ENCODE measurements around the gene DENND1A. TPM values are rescaled to one million over a fixed set of nuclear protein-coding genes. Genes with fewer than 3 reads are reported as not detected.

DENND1A gene
- total RNA-seq, 3 donors from 2014 or later: 18.4 to 21.3 (median 20.1) TPM

GRCh38 chr9:123417289-123418051, 512.5 kb downstream of the DENND1A start:
- no peaks in the 10 kb centered on the region for H3K36me3 ChIP-seq
- DNase-seq (ENCODE audit: low spot score in 2 of 2): peak in 1 of 2 donors; percentile 38
- no peak for TF ChIP-seq POLR2AphosphoS5 (IDR thresholded peaks at IDR 0.05)
- no peak for TF ChIP-seq POLR2A (IDR thresholded peaks at IDR 0.05)
- no peak for TF ChIP-seq CTCF (IDR thresholded peaks at IDR 0.05)
- H3K4me1 ChIP-seq: no peaks in the 10 kb centered on the region
- no peaks in the 10 kb centered on the region for H3K27me3 ChIP-seq
- no peak overlapping the region for H3K27ac ChIP-seq
- no peak overlapping the region for H3K4me3 ChIP-seq
- intact Hi-C loops (cut with DNase I; ENCODE audit: low total_unique reads): loop anchor here (10.0 kb wide), 1 partner anchor 1973 kb away; no protein-coding TSS in a partner anchor
- no peaks in the 10 kb centered on the region for H3K9me3 ChIP-seq

- intact Hi-C loops (cut with DNase I; ENCODE audit: low total_unique reads): loop anchor here (10.0 kb wide), 1 partner anchor 1971 kb away; no protein-coding TSS in a partner anchor
- DNase-seq (ENCODE audit: low spot score in 2 of 2): no peak
- no peaks in the 10 kb centered on the region for H3K4me1 ChIP-seq
- no peaks in the 10 kb centered on the region for H3K36me3 ChIP-seq
- no peaks in the 10 kb centered on the region for H3K27me3 ChIP-seq
- no peak overlapping the region for H3K4me3 ChIP-seq
- no peak for TF ChIP-seq POLR2A (IDR thresholded peaks at IDR 0.05)
- no peak for TF ChIP-seq POLR2AphosphoS5 (IDR thresholded peaks at IDR 0.05)
- no peak for TF ChIP-seq CTCF (IDR thresholded peaks at IDR 0.05)
- H3K27ac ChIP-seq: no peak overlapping the region
- H3K9me3 ChIP-seq: no peaks in the 10 kb centered on the region
Measured at GRCh38 chr9:123416176-123416575, 513.8 kb downstream of the DENND1A start.

GRCh38 chr9:123414936-123415930, 514.7 kb downstream of the DENND1A start:
- Histone ChIP-seq H3K36me3 (no peaks in the 10 kb centered on the region), H3K9me3 (no peaks in the 10 kb centered on the region), H3K27me3 (no peaks in the 10 kb centered on the region), H3K27ac (no peak overlapping the region), H3K4me1 (no peaks in the 10 kb centered on the region), H3K4me3 (no peak overlapping the region)
- no peak for DNase-seq (ENCODE audit: low spot score in 2 of 2)
- no peak for TF ChIP-seq POLR2A (IDR thresholded peaks at IDR 0.05)
- intact Hi-C loops (cut with DNase I; ENCODE audit: low total_unique reads): loop anchor here (10.0 kb wide), 1 partner anchor 1970 kb away; no protein-coding TSS in a partner anchor

GRCh38 chr9:123414204-123414603, 515.7 kb downstream of the DENND1A start:
- Histone ChIP-seq H3K4me3 (no peak overlapping the region), H3K27ac (no peak overlapping the region), H3K9me3 (no peaks in the 10 kb centered on the region), H3K4me1 (no peaks in the 10 kb centered on the region), H3K36me3 (no peaks in the 10 kb centered on the region), H3K27me3 (no peaks in the 10 kb centered on the region)
- intact Hi-C loops (cut with DNase I; ENCODE audit: low total_unique reads): loop anchor here (10.0 kb wide), 1 partner anchor 1969 kb away; no protein-coding TSS in a partner anchor
- DNase-seq (ENCODE audit: low spot score in 2 of 2): no peak
- TF ChIP-seq POLR2AphosphoS5 (IDR thresholded peaks at IDR 0.05): no peak
- no peak for TF ChIP-seq POLR2A (IDR thresholded peaks at IDR 0.05)
- TF ChIP-seq CTCF (IDR thresholded peaks at IDR 0.05): no peak

GRCh38 chr9:123412171-123412820, 517.6 kb downstream of the DENND1A start:
- no peak overlapping the region for H3K27ac ChIP-seq
- no peaks in the 10 kb centered on the region for H3K27me3 ChIP-seq
- TF ChIP-seq POLR2AphosphoS5 (IDR thresholded peaks at IDR 0.05) (no peak), CTCF (IDR thresholded peaks at IDR 0.05) (no peak), POLR2A (IDR thresholded peaks at IDR 0.05) (no peak)
- H3K9me3 ChIP-seq: no peaks in the 10 kb centered on the region
- no peak overlapping the region for H3K4me3 ChIP-seq
- H3K36me3 ChIP-seq: no peaks in the 10 kb centered on the region
- no peak for DNase-seq (ENCODE audit: low spot score in 2 of 2)
- intact Hi-C loops (cut with DNase I; ENCODE audit: low total_unique reads): loop anchor here (10.0 kb wide), 1 partner anchor 1967 kb away; no protein-coding TSS in a partner anchor
- no peaks in the 10 kb centered on the region for H3K4me1 ChIP-seq
